Panc1 (cell line): ENCODE measurements around the gene GOLGA3. TPM values are rescaled to one million over a fixed set of nuclear protein-coding genes. Genes with fewer than 3 reads are reported as not detected.

Experiments
- ATAC-seq: fragments of 200-7000 bp; cut with Tn5 transposase; 2 replicates; pipeline ENCODE4 v1.9.1; 2020; ENCODE audit warnings: mild to moderate bottlenecking, moderate library complexity
- BruUV-seq: library from RNA; stranded (reverse); fragments of 400-500 nt; replicated peaks from 2 replicates; lab custom pipeline; 2021; lab: Mats Ljungman, UMichigan
- CTCF ChIA-PET: fragments of 300-600 bp; sonication (Branson Sonifier 250); formaldehyde crosslinking; loops from one replicate; lab custom pipeline; 2022; ENCODE audit warnings: antibody characterized with exemption; lab: Charles Lee
- POLR2A ChIA-PET: fragments of 300-600 bp; sonication (Branson Sonifier 250); formaldehyde crosslinking; loops from one replicate; lab custom pipeline; 2022; ENCODE audit warnings: antibody characterized with exemption; lab: Charles Lee
- DNase-seq: peaks from one replicate; pipeline ENCODE4 v3.0.0-alpha.2; 2010; ENCODE audit warnings: low read depth, low spot score
- H3K27ac ChIP-seq: 2 replicates; pipeline ENCODE4 v1.5.1; 2011; ENCODE audit warnings: mild to moderate bottlenecking, low read length, inconsistent platforms
- H3K27me3 ChIP-seq: fragments of 200-500 bp; sonication (Bioruptor generic); 2 replicates; pipeline ENCODE4 v1.6.0; 2014; ENCODE audit warnings: low read length, inconsistent platforms; ENCODE audit not compliant: control insufficient read depth, insufficient read depth
- H3K36me3 ChIP-seq: fragments of 200-500 bp; sonication (Bioruptor generic); 2 replicates; pipeline ENCODE4 v1.5.1; 2014; ENCODE audit warnings: inconsistent platforms, mild to moderate bottlenecking, low read length, moderate library complexity; ENCODE audit not compliant: control insufficient read depth, insufficient read depth
- H3K4me1 ChIP-seq: 2 replicates; pipeline ENCODE4 v1.5.1; 2011; ENCODE audit warnings: inconsistent platforms, mild to moderate bottlenecking, low read length, moderate library complexity; ENCODE audit not compliant: control insufficient read depth, insufficient read depth
- H3K4me3 ChIP-seq, 2 experiments: 2 replicates each; pipeline ENCODE4 v1.5.1; 2011 to 2012; ENCODE audit warnings: low read depth in 2 of 2, low read length in 2 of 2, mild to moderate bottlenecking in 2 of 2, inconsistent platforms in 1 of 2, moderate library complexity in 1 of 2
- H3K9me3 ChIP-seq: fragments of 200-500 bp; sonication (Bioruptor generic); 2 replicates; pipeline ENCODE4 v1.5.1; 2014; ENCODE audit warnings: low read depth, mild to moderate bottlenecking, inconsistent platforms, low read length, moderate library complexity; ENCODE audit not compliant: control insufficient read depth, insufficient read depth
- POLR2AphosphoS5 ChIP-seq: IDR thresholded peaks from 2 replicates; pipeline ENCODE4 v1.6.1; 2012; ENCODE audit warnings: mild to moderate bottlenecking, low read depth, low read length, moderate library complexity
- REST ChIP-seq, 2 experiments: IDR thresholded peaks; 2 replicates each; pipeline ENCODE4 v1.6.1; 2011 to 2012; ENCODE audit warnings: low read depth in 2 of 2, control low read depth in 1 of 2, low read length in 1 of 2, mild to moderate bottlenecking in 1 of 2, moderate library complexity in 1 of 2; ENCODE audit not compliant: insufficient read depth in 1 of 2
- SIN3A ChIP-seq: IDR thresholded peaks from 2 replicates; pipeline ENCODE4 v1.6.1; 2012; ENCODE audit warnings: low read depth, mild to moderate bottlenecking, low read length, moderate library complexity, borderline replicate concordance; ENCODE audit not compliant: insufficient read depth
- TCF7L2 ChIP-seq: IDR thresholded peaks from 2 replicates; pipeline ENCODE4 v1.6.1; 2011; ENCODE audit warnings: mild to moderate bottlenecking, low read depth, low read length, inconsistent platforms
- in situ Hi-C: cut with HindIII; loops from 2 replicates; pipeline ENCODE4 v1.10.0; 2016; ENCODE audit warnings: low sequenced_read_pairs, low pct_unique_long_range_greater_than_20kb
- intact Hi-C: fragments of 100-400 bp; cut with micrococcal nuclease; formaldehyde crosslinking; loops from one replicate; pipeline ENCODE4 v1.10.0; 2022; ENCODE audit not compliant: unreplicated experiment
- total RNA-seq: library from RNA; stranded (reverse); gene quantifications from one replicate; pipeline ENCODE4 v1.2.1, GENCODE V29; 2021; ENCODE audit not compliant: unreplicated experiment
- TF ChIP-seq, protein P1 (sequence below): fragments of 450-650 bp; IDR thresholded peaks from 2 replicates; pipeline ENCODE4 v1.5.1; 2017; ENCODE audit warnings: mild to moderate bottlenecking

GOLGA3 gene
- total RNA-seq, 1 experiment from 2014 or later, result 61.1 TPM

GRCh38 chr12:132842449-132843045, 13.9 kb upstream of the GOLGA3 start:
- no peaks in the 10 kb centered on the region for H3K9me3 ChIP-seq
- intact Hi-C loops, result no loop called here
- H3K27me3 ChIP-seq, result no peaks in the 10 kb centered on the region
- ChIA-PET CTCF (interaction anchor here (0.6 kb wide), 1 partner anchor 17 kb away, joined by 3 read pairs; no protein-coding TSS in a partner anchor), POLR2A (no interaction called here)
- no peak for TF ChIP-seq POLR2AphosphoS5
- TF ChIP-seq SIN3A, result no peak
- TF ChIP-seq, protein P1, sequence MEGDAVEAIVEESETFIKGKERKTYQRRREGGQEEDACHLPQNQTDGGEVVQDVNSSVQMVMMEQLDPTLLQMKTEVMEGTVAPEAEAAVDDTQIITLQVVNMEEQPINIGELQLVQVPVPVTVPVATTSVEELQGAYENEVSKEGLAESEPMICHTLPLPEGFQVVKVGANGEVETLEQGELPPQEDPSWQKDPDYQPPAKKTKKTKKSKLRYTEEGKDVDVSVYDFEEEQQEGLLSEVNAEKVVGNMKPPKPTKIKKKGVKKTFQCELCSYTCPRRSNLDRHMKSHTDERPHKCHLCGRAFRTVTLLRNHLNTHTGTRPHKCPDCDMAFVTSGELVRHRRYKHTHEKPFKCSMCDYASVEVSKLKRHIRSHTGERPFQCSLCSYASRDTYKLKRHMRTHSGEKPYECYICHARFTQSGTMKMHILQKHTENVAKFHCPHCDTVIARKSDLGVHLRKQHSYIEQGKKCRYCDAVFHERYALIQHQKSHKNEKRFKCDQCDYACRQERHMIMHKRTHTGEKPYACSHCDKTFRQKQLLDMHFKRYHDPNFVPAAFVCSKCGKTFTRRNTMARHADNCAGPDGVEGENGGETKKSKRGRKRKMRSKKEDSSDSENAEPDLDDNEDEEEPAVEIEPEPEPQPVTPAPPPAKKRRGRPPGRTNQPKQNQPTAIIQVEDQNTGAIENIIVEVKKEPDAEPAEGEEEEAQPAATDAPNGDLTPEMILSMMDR, result no peak
- TF ChIP-seq REST (IDR thresholded peaks at IDR 0.05; ENCODE audit: insufficient read depth in 1 of 2, low read depth in 2 of 2, low read length in 1 of 2), result no peak
- TF ChIP-seq TCF7L2, result no peak
- ATAC-seq (no peak), DNase-seq (no peak)
- peaks cover 14% of the 10 kb centered on the region for H3K36me3 ChIP-seq
- no peak overlapping the region for H3K4me3 ChIP-seq
- no TSS peak for BruUV-seq
- H3K4me1 ChIP-seq, result no peaks in the 10 kb centered on the region
- in situ Hi-C loops, result no loop called here
- H3K27ac ChIP-seq, result no peak overlapping the region

GRCh38 chr12:132841151-132841550, 12.5 kb upstream of the GOLGA3 start:
- H3K27ac ChIP-seq, result no peak overlapping the region
- no peaks in the 10 kb centered on the region for H3K9me3 ChIP-seq
- H3K36me3 ChIP-seq, result peaks cover 10% of the 10 kb centered on the region
- no TSS peak for BruUV-seq
- intact Hi-C loops, result no loop called here
- CTCF ChIA-PET, result no interaction called here
- no peaks in the 10 kb centered on the region for H3K4me1 ChIP-seq
- no peak overlapping the region for H3K4me3 ChIP-seq
- H3K27me3 ChIP-seq, result no peaks in the 10 kb centered on the region
- no peak for TF ChIP-seq REST (IDR thresholded peaks at IDR 0.05; ENCODE audit: insufficient read depth in 1 of 2, low read depth in 2 of 2, low read length in 1 of 2)
- TF ChIP-seq TCF7L2, result no peak
- TF ChIP-seq, protein P1, result no peak
- no peak for TF ChIP-seq POLR2AphosphoS5
- TF ChIP-seq SIN3A, result no peak
- POLR2A ChIA-PET, result no interaction called here
- DNase-seq (no peak), ATAC-seq (no peak)
- in situ Hi-C loops, result no loop called here
